ENCODE measurements around the gene IFITM2.
A peak's percentile ranks its signal among the peaks of the same experiment; 100 is the strongest.

IFITM2 gene

GRCh38 chr11:350723-351255 is 43.2 kb downstream of the IFITM2 start:
- TF ChIP-seq ELF4 (IDR thresholded peaks at IDR 0.05) (no peak), SP1 (IDR thresholded peaks at IDR 0.05) (no peak), ARNT (IDR thresholded peaks at IDR 0.05) (no peak), BHLHE40 (IDR thresholded peaks at IDR 0.05; ENCODE audit: borderline replicate concordance) (no peak), L3MBTL2 (conservative IDR thresholded peaks at IDR 0.05) (no peak), FOXM1 (IDR thresholded peaks at IDR 0.05; ENCODE audit: borderline replicate concordance) (no peak), FOXK2 (IDR thresholded peaks at IDR 0.05) (no peak), SUZ12 (IDR thresholded peaks at IDR 0.05) (no peak), NFRKB (IDR thresholded peaks at IDR 0.05) (no peak), CTBP1 (IDR thresholded peaks at IDR 0.05; ENCODE audit: borderline replicate concordance) (no peak), PKNOX1 (IDR thresholded peaks at IDR 0.05) (no peak)
- no peak for DNase-seq (ENCODE audit: extremely low spot score)
- ChIA-PET POLR2A (no interaction called here), CTCF (no interaction called here)

GRCh38 chr11:351411-351810 is 43.8 kb downstream of the IFITM2 start:
- DNase-seq (ENCODE audit: extremely low spot score) = no peak
- TF ChIP-seq BHLHE40 (IDR thresholded peaks at IDR 0.05; ENCODE audit: borderline replicate concordance) = no peak
- no peak for TF ChIP-seq L3MBTL2 (conservative IDR thresholded peaks at IDR 0.05)
- TF ChIP-seq FOXA1 (IDR thresholded peaks at IDR 0.05) = no peak
- TF ChIP-seq HDGF (IDR thresholded peaks at IDR 0.05; ENCODE audit: borderline replicate concordance) = no peak
- no peak for TF ChIP-seq LEF1 (IDR thresholded peaks at IDR 0.05; ENCODE audit: borderline replicate concordance)
- no peak for TF ChIP-seq FOXM1 (IDR thresholded peaks at IDR 0.05; ENCODE audit: borderline replicate concordance)
- no peak for TF ChIP-seq TARDBP (IDR thresholded peaks at IDR 0.05)
- TF ChIP-seq CTBP1 (IDR thresholded peaks at IDR 0.05; ENCODE audit: borderline replicate concordance) = no peak
- TF ChIP-seq ARNT (IDR thresholded peaks at IDR 0.05) = no peak
- no peak for TF ChIP-seq ZNF384 (IDR thresholded peaks at IDR 0.05)
- TF ChIP-seq ELF4 (IDR thresholded peaks at IDR 0.05) = no peak
- TF ChIP-seq SUZ12 (IDR thresholded peaks at IDR 0.05) = no peak
- TF ChIP-seq NFRKB (IDR thresholded peaks at IDR 0.05) = no peak
- TF ChIP-seq FOXK2 (IDR thresholded peaks at IDR 0.05) = no peak
- no peak for TF ChIP-seq PKNOX1 (IDR thresholded peaks at IDR 0.05)
- TF ChIP-seq SP1 (IDR thresholded peaks at IDR 0.05) = no peak
- POLR2A ChIA-PET = no interaction called here
- CTCF ChIA-PET = no interaction called here

- no peak for DNase-seq (ENCODE audit: extremely low spot score)
- CTCF ChIA-PET = interaction anchor here (0.6 kb wide), 1 partner anchor 48 kb away, joined by 5 read pairs; no protein-coding TSS in a partner anchor
- no peak for TF ChIP-seq TARDBP (IDR thresholded peaks at IDR 0.05)
- no peak for TF ChIP-seq NFRKB (IDR thresholded peaks at IDR 0.05)
- TF ChIP-seq BHLHE40 (IDR thresholded peaks at IDR 0.05; ENCODE audit: borderline replicate concordance) = no peak
- no peak for TF ChIP-seq FOXK2 (IDR thresholded peaks at IDR 0.05)
- TF ChIP-seq L3MBTL2 (conservative IDR thresholded peaks at IDR 0.05) = no peak
- no peak for TF ChIP-seq ARNT (IDR thresholded peaks at IDR 0.05)
- TF ChIP-seq CTBP1 (IDR thresholded peaks at IDR 0.05; ENCODE audit: borderline replicate concordance) = no peak
- no peak for TF ChIP-seq HDGF (IDR thresholded peaks at IDR 0.05; ENCODE audit: borderline replicate concordance)
- POLR2A ChIA-PET = interaction anchor here (0.6 kb wide), 1 partner anchor 115 kb away, joined by 3 read pairs; no protein-coding TSS in a partner anchor
Observed at GRCh38 chr11:352456-353031, 44.9 kb downstream of the IFITM2 start.

GRCh38 chr11:353179-353873 is 45.7 kb downstream of the IFITM2 start:
- ChIA-PET CTCF (no interaction called here), POLR2A (no interaction called here)
- TF ChIP-seq FOXK2 (IDR thresholded peaks at IDR 0.05) (no peak), SUZ12 (IDR thresholded peaks at IDR 0.05) (no peak), HDGF (IDR thresholded peaks at IDR 0.05; ENCODE audit: borderline replicate concordance) (no peak), SP1 (IDR thresholded peaks at IDR 0.05) (no peak), CTBP1 (IDR thresholded peaks at IDR 0.05; ENCODE audit: borderline replicate concordance) (no peak), FOXM1 (IDR thresholded peaks at IDR 0.05; ENCODE audit: borderline replicate concordance) (no peak)
- DNase-seq (ENCODE audit: extremely low spot score) = no peak

- ChIA-PET CTCF (interaction anchor here (0.7 to 2.2 kb wide), 3 partner anchors 16 to 105 kb away, joined by 3 to 9 read pairs (median 4); no protein-coding TSS in a partner anchor), POLR2A (interaction anchor here (0.6 to 1.6 kb wide), 10 partner anchors 13 to 105 kb away, joined by 3 to 10 read pairs (median 4); partner anchors contain the start of genes IFITM2 and PTDSS2)
- TF ChIP-seq LEF1 (IDR thresholded peaks at IDR 0.05; ENCODE audit: borderline replicate concordance) = no peak
- no peak for TF ChIP-seq TARDBP (IDR thresholded peaks at IDR 0.05)
- no peak for TF ChIP-seq HDGF (IDR thresholded peaks at IDR 0.05; ENCODE audit: borderline replicate concordance)
- no peak for TF ChIP-seq L3MBTL2 (conservative IDR thresholded peaks at IDR 0.05)
- no peak for TF ChIP-seq ZNF384 (IDR thresholded peaks at IDR 0.05)
- TF ChIP-seq FOXA1 (IDR thresholded peaks at IDR 0.05) = no peak
- no peak for TF ChIP-seq BHLHE40 (IDR thresholded peaks at IDR 0.05; ENCODE audit: borderline replicate concordance)
- no peak for TF ChIP-seq SP1 (IDR thresholded peaks at IDR 0.05)
- no peak for TF ChIP-seq ELF4 (IDR thresholded peaks at IDR 0.05)
- TF ChIP-seq NFRKB (IDR thresholded peaks at IDR 0.05) = no peak
- TF ChIP-seq ARNT (IDR thresholded peaks at IDR 0.05) = no peak
- no peak for TF ChIP-seq SUZ12 (IDR thresholded peaks at IDR 0.05)
- no peak for TF ChIP-seq FOXM1 (IDR thresholded peaks at IDR 0.05; ENCODE audit: borderline replicate concordance)
- TF ChIP-seq PKNOX1 (IDR thresholded peaks at IDR 0.05) = no peak
- TF ChIP-seq FOXK2 (IDR thresholded peaks at IDR 0.05) = no peak
- no peak for TF ChIP-seq CTBP1 (IDR thresholded peaks at IDR 0.05; ENCODE audit: borderline replicate concordance)
- DNase-seq (ENCODE audit: extremely low spot score) = peak; percentile 77
Observed at GRCh38 chr11:355581-356458, 48.2 kb downstream of the IFITM2 start.

All from HEK293T (cell line).